NCI-H2196 treated with DMSO at 0.1 percent for 48 hours (cell line): ENCODE measurements around the gene SPOCK2.

ENCODE experiments used
- DNase-seq: peaks from one replicate; lab custom pipeline; 2025; ENCODE audit not compliant: unreplicated experiment; lab: John Stamatoyannopoulos, UW

SPOCK2 gene

DNA sequence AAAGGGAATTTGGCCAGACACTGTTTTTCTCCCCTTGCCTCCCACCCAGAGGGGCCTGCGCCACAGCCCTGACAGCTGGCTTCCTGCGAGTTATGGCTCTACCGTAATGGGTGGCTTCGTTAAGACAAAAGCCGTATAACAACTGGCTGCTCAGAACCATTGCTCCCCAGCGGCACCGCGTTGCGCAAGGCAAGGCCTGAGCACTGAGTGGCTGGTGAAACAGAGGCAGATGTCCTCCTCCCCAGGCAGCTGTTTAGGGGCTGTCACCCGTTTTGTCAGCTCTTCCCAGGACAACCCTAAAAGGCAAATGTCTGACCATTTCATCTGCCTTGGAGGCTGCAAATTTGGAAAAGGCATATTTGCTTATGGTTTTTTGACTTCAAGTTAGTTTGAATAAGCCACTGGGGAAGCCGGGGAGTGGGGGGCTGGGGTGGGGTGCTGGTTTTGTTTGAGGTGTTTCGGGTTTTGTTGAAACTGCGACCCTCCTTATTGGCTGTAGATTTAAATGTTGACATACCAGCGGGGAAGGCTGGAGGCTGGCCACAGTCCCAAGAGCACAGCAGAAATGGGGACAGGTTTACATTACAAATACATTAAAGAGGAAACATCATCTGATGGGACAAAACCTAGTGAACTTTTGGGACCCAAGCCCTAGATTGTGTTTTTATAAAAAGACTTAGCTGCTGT lies 681 bp upstream of the SPOCK2 start:
- DNase-seq = no peak

GRCh38 chr10:72087392-72087968 lies 871 bp downstream of the SPOCK2 start:
- no peak for DNase-seq

GRCh38 chr10:72086466-72087391 lies 1.6 kb downstream of the SPOCK2 start:
- no peak for DNase-seq

GRCh38 chr10:72085864-72086465 lies 2.4 kb downstream of the SPOCK2 start:
- DNase-seq = no peak

GRCh38 chr10:72085166-72085565 lies 3.2 kb downstream of the SPOCK2 start:
- DNase-seq = no peak

- no peak for DNase-seq
Measured at GRCh38 chr10:72083790-72084459, 4.4 kb downstream of the SPOCK2 start.

DNA sequence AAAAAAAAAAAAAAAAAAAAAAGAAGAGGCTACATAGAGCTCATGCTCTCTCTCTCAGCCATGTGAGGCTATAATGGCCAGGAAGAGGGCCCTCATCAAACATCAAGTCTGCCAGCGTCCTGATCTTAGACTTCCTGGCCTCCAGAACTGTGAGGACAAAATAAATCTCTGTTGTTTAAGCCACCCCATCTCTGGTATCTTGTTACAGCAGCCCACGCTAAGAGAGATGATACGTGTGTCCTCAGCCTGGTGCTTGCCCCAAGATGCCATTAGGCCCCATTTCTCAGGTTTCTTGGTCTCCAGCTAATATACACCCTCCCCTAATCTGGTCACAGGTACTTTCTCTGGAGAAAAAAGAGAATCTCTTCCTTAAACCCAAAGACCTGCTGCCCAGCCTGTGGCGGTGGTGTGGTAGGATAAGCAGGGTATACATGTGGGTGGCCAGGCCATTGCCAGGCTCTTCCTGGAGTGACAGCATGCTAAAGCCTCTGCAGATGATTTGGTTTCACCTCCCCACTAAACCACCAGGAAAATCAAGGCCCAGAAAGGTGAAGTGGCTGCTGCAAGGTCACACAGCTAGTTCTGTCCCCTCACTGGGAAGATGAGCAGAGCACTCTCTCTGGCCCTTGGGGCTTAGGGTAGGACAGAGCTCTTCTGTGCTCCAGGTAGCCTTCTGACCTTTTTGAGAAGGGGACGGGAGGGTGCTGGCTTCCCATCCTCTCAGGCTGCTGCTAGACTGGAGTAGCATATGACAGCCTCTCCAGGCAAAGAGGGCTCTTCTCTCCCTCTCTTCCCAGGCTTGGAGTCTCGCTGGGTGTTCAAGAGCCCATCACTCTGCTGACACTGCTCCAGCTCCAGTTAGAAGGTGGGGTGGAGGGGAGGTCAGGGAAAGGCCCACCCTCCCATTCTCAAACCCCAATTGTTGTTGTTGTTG lies 5.2 kb downstream of the SPOCK2 start:
- DNase-seq = no peak

GRCh38 chr10:72081772-72082590 lies 6.4 kb downstream of the SPOCK2 start:
- no peak for DNase-seq

- DNase-seq = no peak
Measured at GRCh38 chr10:72081210-72081609, 7.1 kb downstream of the SPOCK2 start.

- DNase-seq = no peak
Measured at GRCh38 chr10:72080042-72080975, 8.0 kb downstream of the SPOCK2 start.

DNA sequence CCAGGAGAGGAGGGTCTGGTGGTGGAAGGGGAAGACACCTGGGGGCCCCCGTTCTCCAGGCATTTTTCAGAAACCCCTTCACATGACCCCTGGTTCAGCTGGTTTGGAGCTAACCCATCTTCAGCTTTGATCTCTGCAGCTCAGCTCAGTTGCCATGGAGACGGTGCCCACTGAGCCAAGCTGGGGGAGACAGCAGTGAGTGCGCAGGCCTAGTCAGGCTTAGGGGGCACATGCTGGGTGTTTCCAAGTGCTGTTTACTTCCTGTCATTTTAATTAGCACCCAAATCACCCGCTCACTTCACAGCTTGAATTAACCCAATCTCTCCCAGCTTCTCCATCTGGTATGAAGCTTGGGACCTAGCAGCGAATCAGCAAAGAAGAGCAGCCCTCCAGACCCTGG lies 9.0 kb downstream of the SPOCK2 start:
- DNase-seq = no peak

DNA sequence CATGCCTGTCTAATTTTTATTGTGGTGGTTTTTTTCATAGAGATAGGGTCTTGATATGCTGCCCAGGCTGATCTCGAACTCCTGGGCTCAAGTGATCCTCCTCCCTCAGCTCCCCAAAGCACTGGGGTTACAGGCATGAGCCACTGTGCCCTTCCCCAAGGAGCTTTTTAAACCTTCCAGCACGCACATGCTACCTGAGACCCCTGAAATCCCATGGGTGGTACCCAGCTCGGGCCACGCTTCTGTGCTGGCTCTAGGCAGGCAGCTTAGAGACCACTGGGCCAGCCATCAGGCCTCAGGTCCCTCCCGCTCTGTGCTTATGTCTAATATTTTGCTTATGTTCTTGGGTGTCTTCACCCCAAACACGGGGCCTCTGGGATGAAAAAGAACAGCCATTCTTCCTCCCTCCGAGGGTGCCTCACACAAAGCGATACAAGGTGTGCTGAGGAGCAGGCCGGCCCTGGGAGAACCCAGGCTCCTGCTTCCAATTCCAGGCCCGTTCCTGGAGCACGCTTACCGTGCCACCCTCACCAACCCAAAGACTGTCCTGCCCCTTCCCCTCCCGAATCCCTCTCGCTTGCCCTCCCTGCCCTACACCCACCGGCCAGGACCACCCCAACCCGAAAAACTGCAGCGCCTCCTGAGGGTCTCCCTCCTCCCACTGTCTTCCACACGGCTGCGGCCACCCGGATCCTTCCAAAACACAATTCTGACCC lies 10.9 kb downstream of the SPOCK2 start:
- no peak for DNase-seq

- no peak for DNase-seq
Measured at GRCh38 chr10:72076756-72077155, 11.6 kb downstream of the SPOCK2 start.

GRCh38 chr10:72075376-72076115 lies 12.8 kb downstream of the SPOCK2 start:
- DNase-seq = no peak

DNA sequence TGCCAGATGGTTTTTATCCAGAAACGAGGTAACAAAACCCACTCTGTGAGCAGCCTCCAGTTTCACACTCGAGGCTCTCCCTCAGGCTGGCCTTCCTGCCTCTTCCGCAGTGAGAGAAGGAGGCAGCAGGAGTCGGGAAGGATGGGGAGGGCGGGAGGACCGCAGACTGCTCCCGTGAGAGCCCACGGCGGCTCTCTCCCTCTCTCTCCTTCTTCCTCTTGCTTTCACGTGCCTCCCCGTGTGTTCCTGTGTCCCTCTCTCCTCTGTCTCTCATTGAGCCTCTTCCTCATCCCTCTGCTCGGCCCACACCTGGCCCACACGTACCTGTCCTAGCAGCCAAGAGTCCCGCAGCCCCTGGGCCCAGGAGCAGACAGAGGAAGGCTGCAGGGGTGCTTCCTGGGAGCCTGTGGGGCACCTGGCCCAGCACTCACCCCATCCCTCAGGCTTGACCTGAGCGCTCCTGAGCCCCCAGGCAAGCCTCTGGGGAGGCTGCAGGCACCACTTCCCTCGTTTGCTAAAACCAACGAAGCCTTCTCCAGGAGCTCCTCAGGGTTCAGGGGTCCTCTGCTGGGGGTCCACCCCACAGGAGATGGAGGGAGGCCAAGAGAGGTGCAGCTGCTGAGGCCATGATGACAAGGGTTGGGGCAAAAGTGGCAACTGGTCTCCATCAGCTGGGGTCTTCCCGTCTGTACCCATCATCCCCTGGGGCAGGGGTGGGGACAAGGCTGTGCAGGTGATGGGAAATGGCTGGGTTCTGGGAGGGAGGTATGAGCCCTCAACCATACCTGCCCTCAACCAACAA lies 13.6 kb downstream of the SPOCK2 start:
- no peak for DNase-seq
